Suppressor macrophage treated with lipopolysaccharide for 4 hours (primary cell): ENCODE results near the gene DMBX1.

Source experiments
- DNase-seq: peaks from one replicate; pipeline ENCODE4 v3.0.0-alpha.2; 2020

Gene DMBX1

DNA sequence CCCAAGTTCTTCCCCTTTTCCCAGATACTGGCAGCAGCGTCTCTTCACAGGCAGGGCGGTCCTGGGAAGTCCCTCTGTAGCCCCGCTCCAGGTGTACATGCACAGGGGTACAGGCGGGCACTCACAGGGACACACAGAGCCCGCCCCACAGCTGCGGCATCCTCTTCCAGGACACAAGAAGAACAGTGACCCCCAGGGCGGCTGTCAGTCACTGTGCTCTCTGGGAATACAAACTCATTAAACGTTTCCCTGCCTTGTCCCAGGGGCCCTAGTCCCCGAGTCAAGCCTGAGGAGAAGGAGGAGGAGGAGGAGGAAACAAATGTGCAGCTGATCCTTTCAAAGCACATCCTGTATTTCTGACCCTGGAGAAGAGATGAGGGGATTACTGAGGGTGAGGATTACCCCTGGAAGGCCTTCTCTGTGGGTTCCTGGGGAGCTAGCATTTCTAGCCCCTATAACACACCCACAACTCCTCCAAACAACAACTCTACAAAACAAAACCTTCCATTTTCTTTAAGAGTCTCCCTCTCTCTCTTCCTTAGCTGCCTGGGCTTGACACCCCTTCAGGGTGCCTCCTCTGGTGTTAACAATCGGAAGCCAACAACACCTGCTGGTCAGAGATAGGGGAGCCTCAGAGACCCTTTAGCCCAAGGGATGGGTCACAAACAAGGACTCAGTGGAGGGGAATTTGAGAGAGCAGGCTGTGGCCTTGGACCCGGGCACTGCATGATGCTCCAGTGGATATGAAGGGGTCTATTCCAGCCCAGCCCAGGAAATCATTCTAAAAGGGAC lies 28.4 kb upstream of the DMBX1 start:
- DNase-seq = no peak

DNA sequence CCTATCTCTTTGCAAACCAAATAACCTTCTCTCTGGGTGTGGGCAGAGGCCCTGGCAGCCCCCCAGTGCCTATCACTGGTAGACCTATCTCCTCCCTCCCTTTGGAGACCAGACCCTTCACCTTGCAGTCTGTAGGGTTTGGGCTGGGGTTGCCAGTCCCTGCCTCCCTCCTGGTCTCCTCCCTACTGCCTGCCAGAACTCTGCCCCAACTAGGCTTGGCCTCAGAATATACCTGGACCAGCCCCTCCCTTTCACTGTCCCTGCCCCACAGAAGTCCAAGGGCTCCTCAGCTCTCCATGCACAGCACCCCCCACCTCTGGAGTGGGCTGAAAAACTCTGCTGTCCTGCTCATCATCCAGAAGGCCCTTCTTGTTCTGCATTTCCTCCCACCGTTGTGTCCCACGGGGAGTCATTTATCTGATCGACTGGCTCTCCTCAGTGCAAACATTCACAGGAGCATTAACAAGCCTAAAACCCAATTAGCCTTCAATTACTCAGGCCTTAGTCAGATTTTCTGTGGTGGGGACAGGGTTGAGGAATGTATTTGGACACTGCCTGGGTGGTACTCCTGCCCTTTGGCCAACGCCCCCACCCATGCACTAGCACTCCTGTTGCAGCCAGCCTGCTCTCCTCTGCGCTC lies 27.7 kb upstream of the DMBX1 start:
- DNase-seq = no peak

DNA sequence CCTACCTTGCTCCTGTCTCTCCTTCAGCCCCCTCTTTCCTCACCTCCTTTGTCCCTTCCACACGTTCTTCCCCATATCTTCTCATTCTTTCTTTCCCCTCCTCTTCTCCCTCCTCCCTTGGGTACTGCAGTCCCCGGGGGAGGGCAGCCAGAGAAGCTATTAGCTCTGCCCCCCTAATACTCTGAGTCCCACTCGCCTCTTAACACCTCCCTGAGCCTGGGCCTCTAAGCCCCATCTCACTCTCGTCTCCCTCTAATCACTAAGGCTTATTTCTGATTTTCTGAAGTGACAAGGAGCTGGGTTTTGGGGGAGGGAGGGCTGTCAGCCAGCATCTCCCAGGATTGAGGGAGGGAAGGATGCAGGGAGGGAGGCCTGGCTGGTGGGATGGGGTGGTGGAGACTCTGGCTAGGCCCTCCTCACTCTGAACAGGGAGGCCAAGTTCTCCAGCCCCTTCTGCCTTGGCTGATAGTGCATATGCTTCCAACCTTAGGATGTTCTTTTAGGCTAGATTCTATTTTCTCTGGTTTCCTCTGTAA lies 25.6 kb upstream of the DMBX1 start:
- no peak for DNase-seq

DNA sequence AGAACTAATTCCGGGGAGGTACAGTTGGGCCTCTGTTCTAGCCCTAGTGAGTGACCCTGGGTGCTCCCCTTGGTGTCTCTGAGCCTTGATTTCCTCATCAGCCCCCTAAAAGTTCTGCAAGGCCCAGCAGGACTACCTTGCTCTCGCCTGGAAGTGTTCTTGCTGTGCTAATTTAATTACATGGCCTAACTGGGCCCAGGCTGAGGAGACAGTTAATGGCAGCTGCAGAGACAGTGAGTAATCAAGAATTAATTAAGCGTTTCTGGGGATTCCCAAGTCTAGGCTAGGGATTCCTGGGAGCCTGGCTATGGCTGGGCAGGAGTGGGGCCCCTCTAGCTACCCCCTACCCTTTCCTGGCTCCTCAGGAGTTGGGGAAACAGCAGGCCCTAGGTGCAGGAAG lies 24.7 kb upstream of the DMBX1 start:
- no peak for DNase-seq

DNA sequence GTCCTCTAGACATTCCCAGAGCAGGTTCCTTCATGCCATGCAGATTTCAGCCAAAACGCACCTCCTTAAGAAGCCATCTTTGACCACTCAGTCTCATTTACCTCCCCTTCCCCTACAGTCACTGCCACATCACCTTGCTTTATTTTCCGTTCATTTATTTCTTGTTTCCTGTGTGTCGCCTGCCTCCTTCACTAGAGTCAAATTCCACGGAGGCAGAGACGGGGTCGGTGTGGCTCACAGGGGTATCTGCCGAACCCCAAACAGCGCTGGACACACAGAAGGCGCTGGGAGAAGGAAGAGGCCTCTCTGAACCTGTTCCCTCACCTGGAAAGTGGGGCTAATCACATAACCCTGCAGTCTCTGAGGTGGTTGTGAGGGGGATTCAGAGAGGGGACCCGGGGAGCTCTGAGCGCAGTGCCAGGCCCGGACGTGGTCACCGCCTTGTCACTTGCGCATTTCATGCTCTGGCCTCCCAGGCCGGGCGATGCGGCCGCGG lies 23.6 kb upstream of the DMBX1 start:
- DNase-seq = no peak

DNA sequence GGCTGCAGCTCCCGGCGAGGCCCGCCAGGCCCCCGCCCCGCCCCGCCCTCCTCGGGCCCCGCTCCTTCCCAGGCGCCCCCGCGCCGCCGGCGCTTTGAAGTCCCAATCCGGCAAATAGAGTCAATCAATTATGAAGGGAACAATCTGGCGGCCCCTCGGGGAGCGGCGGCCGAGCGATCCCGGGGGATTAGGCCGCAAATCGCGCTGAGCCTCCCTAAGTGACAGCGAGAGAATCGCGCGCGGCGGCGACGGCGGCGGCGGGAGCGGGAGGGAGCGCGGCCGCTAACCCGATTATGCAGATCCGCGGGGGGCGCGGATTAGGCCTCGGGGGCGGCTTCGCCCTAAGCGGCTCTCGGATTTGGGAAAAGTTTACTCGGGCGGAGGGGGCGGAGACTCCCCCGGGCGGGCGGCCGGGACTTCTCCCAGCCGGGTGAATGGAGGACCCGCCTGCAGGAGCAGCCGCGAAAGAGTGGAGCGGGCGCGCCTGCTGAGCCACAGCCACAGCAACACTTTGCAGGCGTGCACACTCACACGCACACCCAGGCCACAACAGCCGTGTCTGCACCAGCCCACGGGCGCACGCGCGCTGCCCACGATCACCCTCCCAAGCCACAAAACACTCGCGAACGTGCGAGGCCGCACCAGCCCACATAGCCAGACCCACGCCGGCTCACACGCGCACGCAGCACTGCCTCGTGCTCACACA lies 23.0 kb upstream of the DMBX1 start:
- DNase-seq = peak; percentile 11

DNA sequence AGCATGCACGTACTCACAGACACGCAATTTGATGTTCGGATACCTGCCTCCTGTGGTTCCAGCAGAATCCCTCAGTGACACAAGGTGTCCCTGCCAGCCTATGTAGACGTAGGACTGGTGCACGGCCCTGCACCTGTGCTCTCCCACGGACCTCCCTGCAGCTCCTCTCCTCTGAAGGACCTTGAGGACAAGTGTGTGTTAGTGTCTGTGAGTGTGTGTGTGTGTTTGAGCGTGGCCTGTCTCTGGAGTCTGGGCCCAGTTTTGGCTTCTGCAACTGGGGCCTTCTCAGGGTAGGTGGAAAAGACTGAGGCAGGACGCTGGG lies 22.5 kb upstream of the DMBX1 start:
- no peak for DNase-seq

DNA sequence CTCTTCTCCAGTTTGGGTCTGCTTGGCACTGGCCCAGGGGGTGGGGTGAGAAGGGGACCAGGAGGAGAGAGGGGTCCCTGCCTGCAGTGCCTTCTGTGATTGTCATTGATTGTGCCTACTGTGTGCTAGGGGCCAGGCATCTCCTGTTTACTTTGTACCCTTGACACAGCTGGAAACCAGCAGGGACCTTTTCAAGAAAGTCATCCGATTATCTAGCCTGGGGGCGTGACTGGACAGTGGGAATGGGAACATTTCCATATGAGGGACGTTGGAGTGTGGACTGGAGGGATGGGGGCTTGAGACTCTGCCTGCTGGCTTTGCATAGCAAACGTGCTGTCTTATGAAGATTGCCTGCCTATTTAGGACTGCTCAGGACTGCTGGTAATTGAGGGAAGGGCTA lies 19.8 kb upstream of the DMBX1 start:
- no peak for DNase-seq

DNA sequence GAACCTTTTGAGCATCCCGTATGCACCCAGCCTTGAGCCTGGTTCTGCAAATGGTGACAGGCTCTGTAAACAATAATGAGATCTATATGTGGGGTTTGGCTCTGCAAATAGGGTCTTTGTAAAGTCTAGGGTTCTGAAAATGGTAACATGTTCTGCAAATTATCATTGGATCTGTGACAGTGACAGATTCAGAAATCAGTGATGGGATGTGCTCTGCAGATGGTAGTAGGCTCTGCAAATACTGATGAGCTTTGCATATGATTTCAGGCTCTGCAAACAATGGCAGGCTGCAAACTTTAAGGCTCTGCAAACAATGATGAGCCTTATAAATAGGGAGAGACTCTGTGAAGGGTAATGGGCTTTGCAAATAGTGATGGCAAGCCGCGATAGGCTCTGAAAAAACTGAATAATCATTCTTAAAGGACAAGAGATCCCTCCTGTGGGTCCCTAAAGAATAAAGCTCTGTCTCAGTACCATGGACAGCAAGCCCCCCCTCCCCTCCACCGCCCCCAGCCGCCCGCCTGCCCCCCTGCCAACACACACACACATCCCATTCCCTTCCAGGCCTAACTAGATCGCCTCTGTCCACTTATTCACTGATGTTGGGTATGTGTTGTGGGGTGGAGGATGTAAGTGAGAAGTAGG lies 17.7 kb upstream of the DMBX1 start:
- DNase-seq = no peak

DNA sequence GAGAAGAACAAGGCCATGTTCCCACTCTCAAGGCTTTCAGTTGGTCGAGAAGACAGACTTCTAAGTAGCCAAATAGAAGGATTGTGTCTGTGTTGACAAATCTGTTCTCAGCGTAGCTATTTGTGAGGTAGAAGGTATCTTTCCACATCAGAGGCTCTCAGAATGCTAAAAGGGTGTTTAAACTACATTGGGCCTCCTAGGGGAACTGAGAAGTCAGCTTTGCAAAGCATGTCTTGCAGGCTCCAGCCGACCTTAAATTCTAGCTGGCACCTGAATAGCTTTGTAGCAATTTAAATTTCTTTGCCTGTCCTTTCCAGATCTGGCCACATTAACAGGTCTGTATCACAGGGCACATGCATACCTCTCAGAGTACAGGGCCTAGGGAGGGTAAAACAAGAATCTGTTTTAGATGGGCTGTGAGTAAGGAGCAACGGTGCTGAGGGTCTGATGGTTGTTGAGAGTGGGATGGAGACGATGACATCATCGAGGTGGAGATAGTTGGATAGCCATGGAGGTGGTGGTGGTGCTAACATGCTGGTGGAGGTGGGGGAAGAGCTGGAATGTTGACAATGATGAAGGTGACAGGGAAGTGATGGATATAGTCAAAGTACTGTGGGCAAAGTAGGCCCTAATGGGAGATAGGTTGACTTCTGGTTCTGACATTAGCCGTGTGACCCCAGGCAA lies 17.0 kb upstream of the DMBX1 start:
- no peak for DNase-seq

DNA sequence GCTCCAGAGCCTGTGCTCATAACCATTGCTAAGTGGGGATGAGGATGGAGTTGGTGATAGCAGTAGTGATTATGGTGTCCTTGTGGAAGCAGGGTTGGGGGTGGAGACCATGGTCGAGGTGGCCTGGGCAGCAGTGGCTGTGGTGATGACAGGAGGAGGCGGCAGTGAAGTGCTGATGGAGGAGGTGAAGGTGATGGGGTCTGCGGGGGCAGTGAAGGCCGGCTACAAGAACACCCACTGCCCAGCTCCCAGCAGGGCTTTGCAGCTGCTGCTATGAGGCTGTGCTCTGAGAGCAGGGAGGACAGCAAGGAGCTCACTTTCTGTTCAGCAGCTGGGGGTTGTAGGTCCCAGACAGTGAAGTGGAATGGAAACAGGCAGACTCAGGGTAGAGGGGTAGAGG lies 15.6 kb upstream of the DMBX1 start:
- DNase-seq = no peak

DNA sequence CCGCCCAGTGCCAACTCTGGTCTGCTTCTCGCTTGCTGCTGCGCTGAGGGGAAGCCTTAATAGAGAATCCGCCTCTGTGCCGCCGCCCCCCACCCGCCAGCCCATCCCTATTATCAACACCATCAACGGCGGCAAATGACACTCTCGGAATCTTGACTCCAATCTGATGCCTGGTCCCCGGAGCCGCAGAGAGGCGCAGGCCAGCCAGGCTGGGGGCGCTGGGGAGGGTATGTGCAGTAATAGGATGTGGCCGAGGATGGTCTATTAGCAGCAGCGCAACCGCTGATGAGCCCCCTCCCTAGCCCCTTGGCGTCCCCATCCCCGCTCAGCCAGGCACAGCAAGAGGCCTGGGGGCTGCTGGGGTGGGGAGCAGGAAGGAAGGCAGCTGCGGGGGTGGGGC lies 15.1 kb upstream of the DMBX1 start:
- no peak for DNase-seq

DNA sequence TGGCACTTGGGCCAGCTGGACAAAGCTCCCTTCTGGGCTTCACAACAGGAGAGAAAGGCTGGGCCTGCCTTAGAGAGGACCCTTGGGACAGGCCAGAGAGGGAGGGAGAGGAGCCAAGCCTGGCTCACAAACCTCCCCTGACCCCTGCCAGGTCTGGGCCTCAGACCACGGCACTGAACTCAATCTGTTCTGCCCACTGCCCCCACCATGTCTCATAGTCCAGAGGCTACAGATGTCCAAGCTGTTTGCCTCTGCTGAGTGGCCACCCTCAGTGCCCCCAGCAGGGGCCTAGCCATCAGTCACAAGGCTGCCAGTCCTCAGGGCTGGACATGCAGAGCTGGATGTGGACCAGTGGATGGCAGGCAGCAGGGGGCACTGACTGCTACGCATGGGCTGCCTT lies 13.0 kb upstream of the DMBX1 start:
- no peak for DNase-seq

DNA sequence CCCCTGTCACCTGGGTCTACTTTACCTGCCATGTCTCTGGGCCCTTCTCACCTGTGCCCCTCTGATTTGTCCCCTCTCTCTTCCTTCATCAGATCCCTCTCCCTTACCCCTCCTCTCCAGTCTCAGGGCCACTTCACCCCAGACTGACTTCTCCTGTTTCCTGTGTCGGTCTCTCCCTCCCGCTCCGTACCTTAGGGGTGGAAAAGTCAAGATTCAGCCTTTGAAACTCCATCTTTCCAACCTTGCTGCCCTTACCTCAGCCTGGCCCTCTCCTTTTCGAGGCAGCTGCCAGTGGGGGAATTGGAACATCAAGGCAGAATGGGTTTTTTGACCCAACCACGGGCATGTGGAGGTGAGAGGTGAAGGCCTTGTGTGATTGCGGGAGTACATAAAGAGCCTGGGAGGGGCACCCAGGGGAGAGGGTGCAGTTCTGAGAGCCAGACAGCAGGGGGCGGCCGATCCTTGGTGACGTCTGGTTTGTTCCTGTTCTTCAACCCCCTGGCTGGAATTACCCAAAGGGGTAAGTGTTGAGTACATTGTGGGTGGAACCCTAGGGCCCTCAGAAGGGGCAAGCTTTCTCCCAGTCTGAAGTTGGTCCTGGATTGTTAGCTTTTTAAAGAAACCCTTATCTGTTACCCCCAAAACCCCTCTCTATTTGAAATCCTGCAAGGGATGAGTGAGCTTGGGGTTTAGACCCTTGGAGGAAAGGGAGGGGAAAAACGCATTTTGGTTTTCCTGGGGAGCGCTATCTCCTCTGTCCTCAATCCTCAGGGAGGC lies 12.3 kb upstream of the DMBX1 start:
- DNase-seq = peak; percentile 85

DNA sequence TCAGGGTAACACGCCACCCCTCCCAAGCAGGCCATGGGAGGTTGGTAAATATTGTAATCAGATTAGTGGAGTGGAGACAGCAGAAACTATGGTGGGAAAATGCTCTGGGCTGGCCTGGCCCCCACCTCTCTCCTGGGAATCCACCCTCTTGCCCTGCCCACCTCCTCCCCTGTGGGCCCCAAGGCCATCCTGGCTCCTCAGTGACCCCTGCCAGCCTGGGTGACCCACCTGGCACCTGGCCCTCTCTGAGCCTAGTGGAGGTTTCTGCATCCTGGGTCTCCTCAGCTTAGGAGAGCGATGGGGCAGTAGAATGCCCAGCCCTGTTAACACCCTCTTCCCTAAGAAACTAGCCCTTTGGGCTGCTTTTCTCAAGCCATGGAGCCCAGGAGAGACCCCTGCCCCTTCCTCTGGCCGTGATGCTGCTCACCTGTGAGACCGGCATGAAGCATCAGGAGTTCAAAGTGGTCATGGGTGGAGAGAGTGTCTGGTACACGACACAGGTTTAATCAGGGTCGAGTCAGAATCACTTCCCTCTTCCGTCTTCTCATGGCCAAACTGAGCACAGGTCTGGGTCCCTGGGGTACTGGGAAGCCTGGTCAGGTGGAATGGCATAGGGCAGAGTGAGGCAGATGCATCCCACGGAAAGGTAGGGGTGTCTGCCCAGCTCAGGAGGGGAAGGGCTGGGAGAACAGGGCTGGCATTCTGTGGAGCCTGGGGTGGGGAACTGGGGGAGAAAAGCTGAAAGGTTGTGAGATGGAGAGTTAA lies 10.7 kb upstream of the DMBX1 start:
- DNase-seq = no peak

DNA sequence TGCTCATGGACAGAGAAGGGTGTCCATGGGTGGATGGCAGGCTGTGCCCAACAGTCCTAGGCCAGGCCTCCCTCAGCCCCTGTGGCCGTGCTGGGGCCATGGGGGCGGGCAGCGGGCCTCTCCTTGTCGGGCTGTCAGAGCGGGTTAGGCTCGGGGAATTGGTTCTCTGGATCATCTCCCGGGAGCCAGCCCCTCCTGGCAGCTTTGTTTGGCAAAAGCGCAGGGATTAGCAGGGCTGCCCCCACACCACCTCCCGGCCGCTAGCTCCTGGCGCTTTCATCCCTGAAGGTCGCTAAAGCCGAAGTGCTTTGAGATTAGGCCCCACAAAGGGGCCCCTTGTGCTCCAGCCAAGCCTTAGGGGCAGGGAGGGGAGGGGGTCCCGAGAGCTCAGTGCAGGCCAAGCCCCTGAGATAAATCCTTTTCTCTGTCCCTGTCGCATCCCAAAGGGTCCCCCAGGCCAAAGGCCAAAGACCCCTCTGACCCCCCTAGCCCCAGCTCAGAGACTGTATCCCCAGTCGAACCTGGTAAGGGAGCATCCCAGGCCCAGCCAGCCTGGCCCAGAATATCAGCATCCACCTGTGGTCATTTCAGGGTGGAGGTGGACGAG lies 9.8 kb upstream of the DMBX1 start:
- DNase-seq = no peak

DNA sequence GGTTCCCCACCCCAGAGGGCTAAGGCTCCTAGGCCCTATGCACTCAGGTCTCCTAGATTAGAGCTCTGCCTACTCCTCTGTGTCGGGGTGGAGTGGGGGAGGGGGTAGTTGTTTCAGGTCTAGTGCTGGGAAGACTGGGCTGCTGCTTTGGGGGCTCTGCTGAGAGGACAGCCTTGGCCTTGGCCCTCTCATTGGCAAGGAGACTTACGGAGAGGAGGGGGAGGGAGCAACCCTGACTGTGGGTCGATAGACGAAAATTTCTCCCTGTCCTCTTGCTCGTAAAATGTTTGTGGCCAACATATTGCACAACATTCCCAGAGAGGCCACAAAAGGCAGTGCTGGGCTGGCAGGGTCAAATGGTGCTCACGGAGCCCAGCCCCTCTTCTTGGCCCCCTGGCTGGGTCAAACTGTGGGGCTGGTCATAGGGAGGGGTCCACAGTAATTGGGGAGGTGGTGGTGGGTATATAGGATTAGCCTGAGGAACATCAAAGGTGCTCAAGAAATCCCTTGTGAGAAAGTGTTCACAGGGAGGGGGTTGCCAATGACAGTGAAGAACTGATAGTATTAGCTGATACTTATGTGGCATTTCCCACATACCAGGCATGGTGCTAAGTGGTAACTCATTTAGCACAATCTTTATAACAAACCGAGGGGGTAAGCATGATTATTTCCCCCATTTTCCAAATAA lies 8.5 kb upstream of the DMBX1 start:
- no peak for DNase-seq

DNA sequence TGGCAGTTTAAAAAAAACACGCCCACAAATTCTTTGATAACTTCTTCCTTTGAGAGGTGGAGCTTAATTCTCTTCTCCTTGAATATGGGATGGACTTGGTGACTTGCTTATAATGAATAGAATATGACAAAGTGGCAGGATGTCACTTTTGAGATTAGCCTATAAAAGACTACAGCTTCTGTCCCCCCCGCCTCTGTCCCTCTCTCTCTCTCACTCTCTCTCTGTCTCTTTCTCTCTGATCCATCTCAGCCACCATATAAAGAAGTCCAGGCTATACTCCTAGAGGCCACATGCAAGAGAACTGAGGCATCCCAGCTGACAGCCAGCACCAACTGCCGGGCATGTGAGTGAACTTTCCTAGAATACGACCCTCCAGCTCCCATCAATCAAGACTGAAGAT lies 7.7 kb upstream of the DMBX1 start:
- DNase-seq = no peak

DNA sequence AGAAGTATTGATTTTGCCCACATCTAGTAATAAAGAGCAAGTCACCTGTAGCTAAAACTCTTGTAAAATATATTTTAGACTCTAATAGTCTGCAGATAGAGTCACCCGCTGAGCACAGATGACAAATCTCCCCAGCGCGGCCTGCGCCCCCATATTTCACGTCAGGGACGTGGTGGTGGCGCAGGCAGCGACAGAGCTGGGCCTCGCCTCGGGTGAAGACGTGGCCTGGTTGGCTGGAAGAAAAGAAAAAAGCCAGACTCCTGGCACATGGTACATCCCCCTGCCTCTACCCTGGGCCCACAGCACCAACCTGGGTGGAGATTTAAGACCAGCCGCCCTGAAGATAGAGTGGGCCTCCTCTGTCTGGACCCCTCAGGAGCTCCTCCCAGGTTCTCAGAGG lies 6.0 kb upstream of the DMBX1 start:
- DNase-seq = no peak
